Spleen (tissue), 11 donors: Measurements from ENCODE around the gene TXN. TPM values are rescaled to one million over a fixed set of nuclear protein-coding genes. Genes with fewer than 3 reads are reported as not detected.
"Not testable (repeated sequence)": the region's sequence is repeated elsewhere in the genome, so short reads cannot be mapped to it uniquely, and the experiment has no call there.

Experiments used
- DNase-seq: peaks from one replicate; pipeline ENCODE4 v3.0.0-alpha.2; 2020
- H3K27ac ChIP-seq, 8 donors: fragments of 200-600 bp; sonication (generic) in 7 of 8; 1 replicate in 4 of 8; 2 replicates in 4 of 8; pipeline versions ENCODE4 v1.5.0 to v1.8.0; 2016 to 2021; ENCODE audit warnings: inconsistent platforms in 4 of 8, mild to moderate bottlenecking in 4 of 8, moderate library complexity in 1 of 8
- H3K27me3 ChIP-seq, 7 donors: fragments of 200-600 bp; sonication (generic) in 6 of 7; replicated peaks in 1 of 7; 1 replicate in 4 of 7; 2 replicates in 3 of 7; pipeline versions ENCODE4 v1.5.0 to v1.8.0; 2016 to 2021; ENCODE audit warnings: inconsistent platforms in 3 of 7, mild to moderate bottlenecking in 1 of 7
- H3K36me3 ChIP-seq, 6 donors: fragments of 200-600 bp; sonication (generic) in 5 of 6; 1 replicate in 4 of 6; 2 replicates in 2 of 6; pipeline versions ENCODE4 v1.5.0 to v1.8.0; 2016 to 2021; ENCODE audit warnings: inconsistent platforms in 2 of 6
- H3K4me1 ChIP-seq, 6 donors: fragments of 200-600 bp; sonication (generic) in 5 of 6; 1 replicate in 3 of 6; 2 replicates in 3 of 6; pipeline versions ENCODE4 v1.5.0 to v1.8.0; 2016 to 2021; ENCODE audit warnings: inconsistent platforms in 3 of 6
- H3K4me3 ChIP-seq, 8 donors: fragments of 200-600 bp; sonication (generic) in 7 of 8; 1 replicate in 4 of 8; 2 replicates in 4 of 8; pipeline versions ENCODE4 v1.5.0 to v1.8.0; 2016 to 2021; ENCODE audit warnings: inconsistent platforms in 4 of 8, mild to moderate bottlenecking in 4 of 8, moderate library complexity in 2 of 8
- H3K9me3 ChIP-seq, 8 donors: fragments of 200-600 bp; sonication (generic) in 7 of 8; 1 replicate in 4 of 8; 2 replicates in 4 of 8; pipeline versions ENCODE4 v1.5.0 to v1.8.0; 2016 to 2021; ENCODE audit warnings: inconsistent platforms in 4 of 8
- POLR2A ChIP-seq, 3 donors: fragments of 450-650 bp; IDR thresholded peaks; one replicate each; pipeline ENCODE4 v1.5.1; 2017; ENCODE audit warnings: antibody characterized with exemption in 3 of 3, mild to moderate bottlenecking in 1 of 3
- POLR2AphosphoS5 ChIP-seq, 3 donors: sonication (generic); formaldehyde crosslinking; IDR thresholded peaks; one replicate each; pipeline ENCODE4 v1.5.1; 2017; ENCODE audit warnings: antibody characterized with exemption in 3 of 3
- WGBS, 5 donors: extraction: QIAGEN DNeasy Blood & Tissue Kit in 3 of 5; methylation state at CpG; one replicate each; pipeline versions ENCODE4 v1.1.5 to v1.1.7; 2013 to 2018; 5-methylcytosine and 5-hydroxymethylcytosine counted together
- intact Hi-C: fragments of 100-400 bp; cut with DNase I; formaldehyde crosslinking; loops from one replicate; pipeline ENCODE4 v1.15.0; 2023; ENCODE audit warnings: low total_unique reads
- polyA plus RNA-seq, 3 donors: library from polyadenylated mRNA; stranded (reverse); fragments of 200-250 nt; gene quantifications; one replicate each; pipeline ENCODE4 v1.2.1, GENCODE V29; 2013
- total RNA-seq, 7 donors: library from RNA; depleted of rRNA in 3 of 7; stranded (reverse); fragments of >200 nt in 3 of 7; fragmentation: NEBNext Ultra II Directional in 4 of 7; extraction: Animal tissue kit (Norgen Biotek cat#: 25700) in 4 of 7; gene quantifications; one replicate each; pipeline versions ENCODE4 v1.1.0 to v1.2.1, GENCODE V29; 2016 to 2021
- TF ChIP-seq, protein P1 (sequence below), 11 experiments: fragments of 200-600 bp in 7 of 11; fragments of 450-650 bp in 4 of 11; sonication (generic) in 4 of 11; IDR thresholded peaks in 8 of 11; conservative IDR thresholded peaks in 3 of 11; 1 replicate in 7 of 11; 2 replicates in 4 of 11; pipeline versions ENCODE4 v1.4.0 to v1.8.0; 2016 to 2021; ENCODE audit warnings: antibody characterized with exemption in 11 of 11, inconsistent platforms in 4 of 11, mild to moderate bottlenecking in 1 of 11
- donor health status: healthy with polysubstance abuse.
- donor health status: DM: no; HTN: no; CAD: no; lungs with moderate emphysema.
- donor health status: DM: no; HTN: no; CAD: no.
- donor health status: Bipolar disorder and iron deficiency.
- donor health status: healthy.
- donor health status: DM: no; HTN: no; CAD: no.
- donor health status: DM: yes; HTN: yes; CAD: no.

TXN gene
- total and polyA plus RNA-seq, 10 donors: 74.4 to 196 (median 106) TPM

GRCh38 chr9:110197330-110198187 is 58.7 kb downstream of the TXN start:
- no peak overlapping the region for H3K27ac ChIP-seq
- no peaks in the 10 kb centered on the region for H3K27me3 ChIP-seq
- no peak for DNase-seq
- TF ChIP-seq POLR2A (IDR thresholded peaks at IDR 0.05) (no peak), POLR2AphosphoS5 (IDR thresholded peaks at IDR 0.05) (no peak)
- TF ChIP-seq, protein P1, sequence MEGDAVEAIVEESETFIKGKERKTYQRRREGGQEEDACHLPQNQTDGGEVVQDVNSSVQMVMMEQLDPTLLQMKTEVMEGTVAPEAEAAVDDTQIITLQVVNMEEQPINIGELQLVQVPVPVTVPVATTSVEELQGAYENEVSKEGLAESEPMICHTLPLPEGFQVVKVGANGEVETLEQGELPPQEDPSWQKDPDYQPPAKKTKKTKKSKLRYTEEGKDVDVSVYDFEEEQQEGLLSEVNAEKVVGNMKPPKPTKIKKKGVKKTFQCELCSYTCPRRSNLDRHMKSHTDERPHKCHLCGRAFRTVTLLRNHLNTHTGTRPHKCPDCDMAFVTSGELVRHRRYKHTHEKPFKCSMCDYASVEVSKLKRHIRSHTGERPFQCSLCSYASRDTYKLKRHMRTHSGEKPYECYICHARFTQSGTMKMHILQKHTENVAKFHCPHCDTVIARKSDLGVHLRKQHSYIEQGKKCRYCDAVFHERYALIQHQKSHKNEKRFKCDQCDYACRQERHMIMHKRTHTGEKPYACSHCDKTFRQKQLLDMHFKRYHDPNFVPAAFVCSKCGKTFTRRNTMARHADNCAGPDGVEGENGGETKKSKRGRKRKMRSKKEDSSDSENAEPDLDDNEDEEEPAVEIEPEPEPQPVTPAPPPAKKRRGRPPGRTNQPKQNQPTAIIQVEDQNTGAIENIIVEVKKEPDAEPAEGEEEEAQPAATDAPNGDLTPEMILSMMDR (IDR thresholded peaks at IDR 0.05 in 8 of 11, conservative IDR thresholded peaks at IDR 0.05 in 3 of 11): peak in 3 of 11 experiments; percentile 5 to 20 (median 13)
- H3K4me1 ChIP-seq: peaks cover 0 to 14% (median 2%) of the 10 kb centered on the region in 6 donors
- H3K9me3 ChIP-seq: no peaks in the 10 kb centered on the region
- H3K4me3 ChIP-seq: no peak overlapping the region
- WGBS, 5 donors: 75 to 88% (median 85%) methylated on average over 11 of the region's 11 CpGs
- intact Hi-C loops: no loop called here
- H3K36me3 ChIP-seq: no peaks in the 10 kb centered on the region

DNA sequence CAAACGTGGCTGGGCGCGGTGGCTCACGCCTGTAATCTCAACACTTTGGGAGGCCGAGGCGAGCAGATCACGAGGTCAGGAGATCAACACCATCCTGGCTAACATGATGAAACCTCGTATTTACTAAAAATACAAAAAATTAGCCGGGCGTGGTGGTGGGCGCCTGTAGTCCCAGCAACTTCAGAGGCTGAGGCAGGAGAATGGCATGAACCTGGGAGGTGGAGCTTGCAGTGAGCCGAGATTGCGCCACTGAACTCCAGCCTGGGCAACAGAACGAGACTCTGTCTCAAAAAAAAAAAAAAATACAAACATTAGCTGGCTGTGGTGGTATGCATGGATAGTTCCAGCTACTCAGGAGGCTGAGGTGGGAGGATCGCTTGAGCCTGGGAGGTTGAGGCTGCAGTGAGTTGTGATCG is 60.2 kb downstream of the TXN start:
- H3K36me3 ChIP-seq, H3K4me3 ChIP-seq, intact Hi-C loops, H3K9me3 ChIP-seq, H3K27ac ChIP-seq, H3K27me3 ChIP-seq, DNase-seq: not testable (repeated sequence)
- peaks cover 0 to 17% (median 2%) of the 10 kb centered on the region in 6 donors for H3K4me1 ChIP-seq
- 85 to 93% (median 91%) methylated on average over 16 of the region's 16 CpGs for WGBS, 5 donors

Other genes with a start within 250 kb of the TXN start
- not detected for gene C9orf152, start 48.3 kb downstream of the TXN start, total RNA-seq
- gene C9orf152, start 48.3 kb downstream of the TXN start, polyA plus RNA-seq: not detected
- not detected for gene TXNDC8, start 81.4 kb upstream of the TXN start, total RNA-seq
- not detected for gene TXNDC8, start 81.4 kb upstream of the TXN start, polyA plus RNA-seq